ENCODE measurements around the gene TNRC6B.
"Not testable (repeated sequence)": the region's sequence is repeated elsewhere in the genome, so short reads cannot be mapped to it uniquely, and the experiment has no call there.

The TNRC6B gene

DNA sequence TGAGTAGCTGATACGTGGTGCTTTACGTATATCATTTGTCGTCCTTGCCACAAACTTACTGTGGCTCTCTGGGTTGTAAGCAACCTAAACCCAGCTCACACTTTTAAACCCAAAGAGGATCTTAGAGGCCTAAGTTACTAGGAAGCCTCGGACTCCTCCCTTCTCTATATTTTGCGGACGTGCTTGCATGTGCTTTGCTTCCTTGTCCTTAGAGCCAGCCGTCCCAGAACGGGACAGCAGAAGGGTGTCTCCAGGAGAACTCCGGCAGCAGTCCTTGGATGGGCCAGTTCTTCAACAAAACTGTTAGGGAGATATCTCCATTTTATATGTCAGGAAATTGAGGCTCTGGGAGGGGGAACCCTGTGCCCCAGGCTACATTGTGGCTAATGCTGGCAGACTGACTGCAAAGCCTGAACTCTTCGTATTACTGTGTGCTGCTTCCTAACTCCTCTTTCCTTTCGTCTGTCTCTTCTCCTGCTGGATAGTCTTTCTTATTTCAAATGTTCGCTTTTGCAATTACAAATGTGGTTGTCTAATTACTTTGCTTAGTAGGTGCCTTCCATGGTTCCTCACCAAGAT, 33.8 kb downstream of the TNRC6B start:
- DNase-seq (ENCODE audit: low read depth, low spot score) = no peak

DNA sequence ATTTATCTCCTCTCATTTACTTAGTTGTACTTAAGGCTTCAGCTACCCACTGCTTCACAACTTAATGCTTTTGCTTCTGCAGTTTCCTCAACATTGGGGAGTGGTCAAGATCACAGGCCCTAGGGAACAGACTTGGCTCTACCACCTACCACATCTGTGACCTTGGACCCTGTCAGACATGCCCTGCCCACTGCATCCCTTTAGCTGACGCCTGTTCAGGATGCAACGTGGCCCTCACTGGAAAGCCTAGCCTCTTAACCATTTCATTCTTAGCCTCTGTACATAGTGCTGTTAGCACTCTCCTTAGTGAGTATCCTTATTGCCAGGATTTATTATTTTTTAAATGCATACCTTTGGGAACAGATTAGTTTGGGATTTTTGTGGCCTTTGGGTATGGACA, 34.4 kb downstream of the TNRC6B start:
- no peak for DNase-seq (ENCODE audit: low read depth, low spot score)

DNA sequence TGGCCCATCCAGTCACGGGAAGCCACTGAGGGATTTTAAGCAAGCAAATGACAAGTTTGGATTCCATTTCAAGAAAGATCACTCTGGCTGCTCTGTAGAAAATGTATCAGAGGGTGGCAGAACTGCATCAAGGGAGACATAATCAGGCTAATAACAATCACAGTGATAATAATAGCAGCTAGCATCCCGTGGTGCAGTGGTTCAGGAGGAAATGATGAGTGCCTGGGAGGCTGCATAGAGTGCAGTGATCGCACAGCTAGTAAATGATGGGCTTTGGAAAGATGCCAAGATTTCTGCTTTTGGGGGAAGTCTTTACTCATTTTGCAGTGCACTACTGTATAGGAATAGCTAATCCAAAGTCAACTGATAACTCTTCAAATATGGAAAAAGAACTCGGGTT, 35.8 kb downstream of the TNRC6B start:
- DNase-seq (ENCODE audit: low read depth, low spot score) = no peak

DNA sequence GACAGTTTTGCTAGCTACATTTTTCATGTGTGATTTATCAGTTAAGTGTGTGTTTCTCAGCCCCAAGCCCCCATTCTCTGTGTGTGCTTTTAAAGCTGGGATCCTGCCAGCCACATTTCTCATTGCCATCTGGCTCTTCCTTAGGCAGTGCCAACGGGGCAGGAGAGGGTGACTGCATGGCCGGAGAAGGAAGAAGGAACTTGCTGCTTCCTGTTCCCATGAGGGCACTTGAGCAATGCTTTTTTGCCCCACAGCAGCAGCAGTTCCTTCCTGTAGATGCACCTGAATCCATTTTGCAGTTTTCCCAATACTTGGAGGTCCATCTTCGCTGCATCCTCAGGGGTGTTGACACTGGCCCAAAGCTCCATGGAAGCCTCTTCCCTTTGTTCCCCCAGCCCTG, 37.5 kb downstream of the TNRC6B start:
- no peak for DNase-seq (ENCODE audit: low read depth, low spot score)

DNA sequence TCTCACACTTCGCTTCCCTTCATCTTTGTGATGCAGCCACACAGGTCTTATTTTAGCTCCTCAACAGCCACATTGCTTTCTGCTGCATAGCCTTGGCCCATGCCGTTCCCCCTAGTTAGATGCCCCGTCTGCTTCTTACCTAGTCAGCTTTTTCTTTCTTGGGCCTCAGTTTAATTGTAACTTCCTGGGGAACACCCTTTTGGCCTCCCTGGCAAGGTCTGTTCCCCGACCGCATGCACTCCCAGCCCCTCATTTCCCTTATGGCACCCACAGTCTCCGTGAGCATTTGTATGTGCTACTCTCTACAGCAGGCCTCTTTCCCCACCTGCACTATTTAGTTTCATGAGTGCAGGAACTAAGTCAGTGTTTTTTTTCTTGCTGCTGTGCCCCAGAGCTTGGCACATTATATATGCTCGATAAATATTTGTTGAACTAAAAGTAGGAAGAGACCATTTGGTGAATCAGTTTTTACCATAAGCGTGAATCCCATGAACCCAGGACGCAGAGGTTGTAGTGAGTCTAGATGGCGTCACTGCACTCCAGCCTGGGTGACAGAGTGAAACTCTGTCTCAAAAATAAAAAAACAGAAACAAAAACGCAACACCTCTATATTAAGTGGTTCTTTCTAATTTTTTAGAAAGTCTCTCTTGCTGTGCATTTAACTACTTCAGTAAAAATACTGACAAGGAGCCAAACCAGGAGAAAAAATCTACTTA, 38.5 kb downstream of the TNRC6B start:
- DNase-seq (ENCODE audit: low read depth, low spot score) = no peak

DNA sequence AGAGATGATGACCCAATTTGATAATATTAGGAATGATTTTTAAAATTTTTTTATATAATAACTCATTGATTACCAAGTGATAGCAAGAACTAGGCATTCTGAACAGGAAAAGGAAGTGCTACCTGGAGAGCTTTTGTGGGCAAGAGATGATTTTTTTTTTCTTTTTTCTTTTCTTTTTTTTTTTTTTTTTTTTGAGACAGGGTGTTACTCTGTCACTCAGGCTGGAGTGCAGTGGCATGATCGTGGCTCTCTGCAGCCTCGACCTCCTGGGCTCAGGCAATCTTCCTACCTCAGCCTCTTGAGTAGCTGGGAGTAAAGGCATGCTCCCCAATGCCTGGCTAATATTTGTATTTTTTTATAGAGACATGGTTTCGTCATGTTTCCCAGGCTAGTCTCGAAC, 40.4 kb downstream of the TNRC6B start:
- no peak for DNase-seq (ENCODE audit: low read depth, low spot score)

DNA sequence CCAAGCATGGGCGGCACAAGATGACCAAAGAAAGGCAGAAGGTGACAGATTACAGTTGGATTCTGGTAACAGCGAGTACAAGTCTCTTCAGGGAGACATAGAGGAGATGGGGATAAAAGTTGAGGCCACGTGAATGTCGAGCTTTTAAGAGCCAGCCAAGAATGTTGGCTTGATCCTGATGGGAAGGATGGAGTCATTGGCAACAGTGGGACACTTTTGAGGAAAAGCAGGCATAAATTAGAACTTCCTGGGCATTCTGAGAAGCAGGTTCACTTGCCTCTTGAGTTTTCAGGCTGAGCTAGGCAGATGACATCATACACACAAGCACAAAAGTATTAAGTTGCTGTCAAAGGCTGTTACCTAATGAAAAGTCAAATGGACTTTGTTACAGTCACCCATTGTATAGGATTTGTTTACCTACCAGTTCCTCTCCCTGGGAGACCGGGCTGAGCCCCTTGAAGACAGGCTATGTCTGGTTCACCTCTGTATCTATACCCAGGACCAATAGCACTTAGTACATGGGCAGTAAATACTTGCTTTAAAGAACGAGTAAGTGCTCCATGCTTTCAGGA, 41.1 kb downstream of the TNRC6B start:
- no peak for DNase-seq (ENCODE audit: low read depth, low spot score)

DNA sequence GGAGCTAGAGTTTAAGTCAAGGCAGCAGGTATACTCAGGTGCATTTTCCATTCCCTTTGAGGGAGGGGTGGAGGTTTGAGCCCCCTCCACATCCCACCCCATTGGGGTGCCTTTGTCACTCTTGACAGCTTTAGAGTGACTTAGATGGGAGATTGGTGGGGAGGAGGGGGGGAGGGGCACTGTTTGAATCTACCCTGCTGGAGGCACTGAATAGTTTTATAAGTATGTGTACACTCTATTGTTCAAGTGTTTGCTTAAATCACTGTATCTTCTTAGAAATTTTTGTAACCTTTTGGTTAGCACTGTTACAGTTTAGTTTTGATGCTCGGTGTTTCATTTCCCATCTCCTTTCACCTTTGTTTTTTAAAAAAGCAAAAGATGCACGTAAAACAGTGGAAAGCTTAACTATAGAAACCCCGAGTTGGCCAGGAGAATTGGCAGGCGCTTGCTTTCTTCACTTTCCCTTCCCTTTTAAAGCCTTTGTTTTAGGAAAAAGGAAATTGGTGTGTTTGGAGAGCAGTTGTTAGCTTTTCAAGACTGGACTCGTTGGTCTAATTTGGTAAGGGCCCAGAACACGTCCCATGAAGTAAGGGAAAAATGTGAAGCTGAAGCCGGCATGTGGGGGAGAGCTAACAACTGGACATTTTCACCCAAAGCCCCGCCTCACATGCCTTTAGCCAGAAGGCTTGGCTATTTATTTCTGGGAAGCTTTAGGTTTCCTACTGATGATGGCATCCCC, 42.8 kb downstream of the TNRC6B start:
- no peak for DNase-seq (ENCODE audit: low read depth, low spot score)

DNA sequence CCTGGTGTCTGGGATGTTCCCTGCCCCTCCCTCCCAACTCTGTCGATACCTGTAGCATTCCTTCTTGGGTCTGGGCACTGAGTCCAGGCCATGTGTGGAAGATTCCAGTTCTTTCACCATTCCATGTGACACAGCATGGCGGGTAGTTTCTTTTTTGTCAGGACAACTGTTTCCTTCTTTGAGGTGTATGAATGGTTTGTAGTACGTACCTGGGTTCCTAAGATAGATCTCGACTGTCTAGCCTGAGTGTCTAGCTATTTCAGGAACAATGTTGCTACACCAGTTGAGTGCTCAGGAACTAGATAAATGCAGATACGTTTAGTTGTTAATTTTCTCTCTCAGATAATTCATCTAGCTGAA, 43.3 kb downstream of the TNRC6B start:
- DNase-seq (ENCODE audit: low read depth, low spot score) = no peak

DNA sequence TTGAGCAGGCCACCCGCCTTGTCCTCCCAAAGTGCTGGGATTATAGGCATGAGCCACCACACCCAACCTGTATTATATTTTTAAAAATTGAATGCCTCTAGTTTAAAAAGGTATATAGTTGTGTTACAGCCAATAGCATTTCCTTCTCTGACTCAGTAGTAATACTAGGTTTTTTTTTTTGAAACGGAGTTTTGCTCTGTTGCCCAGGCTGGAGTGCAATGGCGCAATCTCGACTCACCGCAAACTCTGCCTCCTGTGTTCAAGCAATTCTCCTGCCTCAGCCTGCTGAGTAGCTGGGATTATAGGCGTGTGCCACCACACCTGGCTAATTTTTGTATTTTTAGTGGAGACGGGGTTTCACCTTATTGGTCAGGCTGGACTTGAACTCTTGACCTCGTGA, 45.3 kb downstream of the TNRC6B start:
- not testable (repeated sequence) for DNase-seq (ENCODE audit: low read depth, low spot score)

DNA sequence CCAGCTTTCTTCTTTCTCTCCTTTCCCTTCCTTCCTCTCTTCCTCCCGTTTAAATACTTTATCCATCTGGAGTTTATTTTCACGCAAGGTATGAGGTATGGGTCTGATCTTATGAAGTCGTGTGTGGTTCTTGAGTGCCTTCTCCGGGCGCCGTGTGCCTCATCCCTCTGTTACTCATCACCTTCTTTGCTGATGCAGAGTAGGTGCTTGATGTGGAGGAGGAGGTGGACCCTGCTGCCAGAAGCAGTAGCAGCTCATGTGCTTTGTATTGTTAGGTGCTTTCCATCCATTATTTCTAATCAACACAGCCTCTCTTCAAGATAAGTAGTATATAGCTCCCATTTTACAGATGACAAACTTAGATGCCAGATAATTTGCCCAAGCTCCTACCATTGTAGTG, 47.0 kb downstream of the TNRC6B start:
- DNase-seq (ENCODE audit: low read depth, low spot score) = no peak

DNA sequence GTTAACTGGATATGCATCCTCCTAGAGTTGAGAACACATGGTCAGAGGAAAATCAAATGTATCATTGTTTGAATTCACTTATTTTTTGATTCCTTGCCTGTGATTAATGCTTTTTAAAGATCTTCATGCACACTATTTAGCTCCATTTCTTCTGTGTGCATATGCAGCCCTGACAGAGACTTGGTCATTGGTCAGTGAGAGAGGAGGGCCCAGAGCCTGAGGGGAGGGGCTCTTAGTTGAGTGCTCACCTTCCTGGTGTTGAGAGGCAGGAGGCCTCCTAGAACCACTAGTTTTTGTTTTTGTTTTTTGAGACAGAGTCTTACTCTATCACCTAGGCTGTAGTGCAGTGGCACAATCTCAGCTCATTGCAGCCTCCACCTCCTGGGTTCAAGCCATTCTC, 48.9 kb downstream of the TNRC6B start:
- DNase-seq (ENCODE audit: low read depth, low spot score) = no peak

DNA sequence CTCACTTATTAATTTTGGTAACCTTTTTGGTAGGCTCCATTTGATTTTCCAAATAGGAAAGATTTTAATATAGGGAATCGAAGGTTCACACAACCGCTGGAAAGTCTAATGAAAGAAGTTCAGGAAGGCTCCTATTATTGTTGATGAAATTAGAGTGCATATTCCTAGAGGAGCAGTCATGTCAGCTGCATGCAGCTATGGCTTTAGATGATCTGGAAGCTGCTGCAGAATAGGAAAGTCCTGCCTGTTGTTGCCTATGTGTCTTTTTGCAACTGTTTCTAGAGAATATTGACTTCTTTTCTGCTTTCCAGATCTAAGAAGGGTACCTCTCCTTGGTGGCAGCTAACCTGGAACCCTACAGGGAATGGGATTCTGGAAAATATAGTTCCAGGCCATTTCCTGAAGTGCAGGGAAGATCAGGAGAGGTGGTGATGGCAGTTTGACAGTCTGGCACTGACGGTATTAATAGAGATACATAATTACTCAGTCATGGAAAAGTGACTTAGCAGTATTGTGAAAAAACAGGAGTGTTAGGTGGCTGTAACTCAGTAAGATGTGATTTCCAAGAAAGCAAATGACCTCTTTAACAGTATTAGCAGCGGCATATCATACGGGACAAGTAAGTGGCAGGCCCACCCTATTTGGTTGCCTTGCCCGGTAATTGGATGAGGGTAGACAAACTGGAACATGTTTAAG, 54.0 kb downstream of the TNRC6B start:
- DNase-seq (ENCODE audit: low read depth, low spot score) = no peak

DNA sequence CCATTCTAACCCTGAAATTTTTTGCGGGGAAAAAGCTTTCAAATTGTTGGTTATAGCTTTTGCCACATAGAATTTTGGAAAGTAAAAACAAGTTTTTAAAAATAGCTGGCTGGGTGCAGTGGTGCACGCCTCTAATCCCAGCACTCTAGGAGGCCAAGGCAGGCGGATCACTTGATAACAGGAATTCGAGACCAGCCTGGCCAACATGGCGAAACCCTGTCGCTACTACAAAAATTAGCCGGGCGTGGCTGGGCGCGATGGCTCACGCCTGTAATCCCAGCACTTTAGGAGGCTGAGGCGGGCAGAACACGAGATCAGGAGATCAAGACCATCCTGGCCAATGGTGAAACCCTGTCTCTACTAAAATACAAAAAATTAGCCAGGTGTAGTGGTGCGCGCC, 54.9 kb downstream of the TNRC6B start:
- no peak for DNase-seq (ENCODE audit: low read depth, low spot score)

DNA sequence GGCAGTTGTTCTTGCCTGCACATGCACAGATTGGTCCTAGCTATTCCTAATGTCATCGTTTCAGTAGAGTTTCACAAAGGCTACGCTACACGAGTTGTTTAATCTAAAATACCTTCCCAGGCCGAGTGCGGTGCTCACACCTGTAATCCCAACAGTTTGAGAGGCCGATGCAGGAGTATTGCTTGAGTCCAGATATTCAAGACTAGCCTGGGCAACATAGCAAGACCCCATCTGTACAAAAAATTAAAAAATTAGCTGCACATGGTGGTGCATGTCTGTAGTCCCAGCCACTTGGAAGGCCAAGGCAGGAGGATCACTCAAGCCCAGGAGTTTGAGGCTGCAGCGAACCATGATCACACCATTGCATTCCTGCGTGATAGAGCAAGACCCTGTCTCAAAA, 56.2 kb downstream of the TNRC6B start:
- no peak for DNase-seq (ENCODE audit: low read depth, low spot score)

DNA sequence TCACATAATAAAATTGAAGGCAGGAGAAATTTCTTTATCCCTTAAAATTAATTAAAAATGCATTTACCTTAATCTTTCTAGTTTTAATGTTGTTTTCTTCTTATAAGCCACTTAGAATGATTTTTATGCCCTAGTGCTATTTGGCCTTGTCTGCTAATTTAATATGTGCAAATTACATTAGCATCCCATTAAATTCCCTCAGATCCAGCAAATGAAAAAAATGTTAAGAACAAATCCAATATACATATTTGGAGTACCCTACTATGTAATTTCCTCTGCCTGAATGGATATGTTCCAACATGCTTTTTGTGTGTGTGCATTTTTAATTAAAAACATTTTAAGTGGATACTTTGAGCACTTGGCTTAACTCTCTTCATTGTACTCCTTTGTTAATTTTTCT, 56.9 kb downstream of the TNRC6B start:
- DNase-seq (ENCODE audit: low read depth, low spot score) = no peak

DNA sequence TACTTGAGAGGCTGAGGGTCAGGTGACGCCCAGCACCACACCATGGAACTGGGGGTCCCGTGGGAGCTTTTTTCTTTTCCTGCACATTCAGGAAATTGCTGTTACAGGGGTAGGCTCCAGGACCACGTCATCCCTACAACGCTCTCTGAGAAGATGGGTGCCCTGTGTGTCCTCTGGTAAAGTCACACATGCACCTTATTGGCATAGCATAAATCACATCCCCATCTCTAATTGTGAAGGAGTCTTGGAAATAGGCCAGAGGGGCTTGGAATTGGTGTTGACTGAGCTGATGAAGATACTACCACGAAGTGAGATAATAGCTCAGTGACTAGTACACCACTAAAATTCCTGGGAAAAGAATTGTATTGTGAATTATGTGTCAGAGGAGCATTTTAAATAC, 57.6 kb downstream of the TNRC6B start:
- no peak for DNase-seq (ENCODE audit: low read depth, low spot score)

DNA sequence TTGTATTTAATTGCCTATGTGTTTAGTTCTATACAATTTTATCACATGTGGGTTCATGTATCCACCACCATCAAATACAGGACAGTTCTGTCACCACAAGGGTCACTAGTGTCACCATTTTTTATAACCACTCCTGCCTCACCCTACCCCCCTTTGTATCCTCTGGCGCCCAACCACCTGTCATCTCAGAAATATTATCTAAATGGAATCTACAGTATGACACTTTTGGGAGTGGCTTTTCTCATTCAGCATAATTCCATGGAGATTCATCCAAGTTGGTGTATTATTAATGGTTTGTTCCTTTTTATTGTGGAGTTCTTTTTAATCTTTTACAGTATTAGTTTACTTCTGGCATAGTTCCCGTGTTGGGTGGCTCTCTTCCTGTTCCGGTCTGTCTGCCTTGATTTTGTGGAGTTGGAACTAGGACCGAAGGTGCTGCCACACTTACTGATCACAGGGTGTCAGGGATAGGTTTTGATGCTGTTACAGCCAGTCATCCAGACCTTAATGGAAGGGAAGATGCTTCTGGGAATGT, 58.5 kb downstream of the TNRC6B start:
- DNase-seq (ENCODE audit: low read depth, low spot score) = no peak

DNA sequence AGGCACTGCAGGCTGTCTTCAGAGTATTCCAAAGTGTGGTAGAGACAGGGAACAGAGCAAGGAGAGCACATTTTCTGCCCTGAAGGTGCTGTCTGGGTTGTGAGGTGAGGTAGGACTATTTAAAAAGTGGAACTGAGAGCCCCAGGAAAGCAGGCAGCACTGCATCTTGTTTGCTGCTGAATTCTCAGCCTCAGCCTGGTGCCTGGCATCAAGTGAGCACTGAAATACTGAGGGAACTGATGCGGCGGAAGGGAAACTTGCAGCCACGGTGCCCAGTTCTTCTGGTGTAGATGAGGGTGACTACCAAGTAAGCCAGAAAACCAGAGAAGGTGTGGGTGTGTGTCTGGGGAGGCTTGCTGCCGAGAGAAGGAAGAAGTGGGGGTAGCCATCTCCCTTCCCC, 59.5 kb downstream of the TNRC6B start:
- no peak for DNase-seq (ENCODE audit: low read depth, low spot score)

DNA sequence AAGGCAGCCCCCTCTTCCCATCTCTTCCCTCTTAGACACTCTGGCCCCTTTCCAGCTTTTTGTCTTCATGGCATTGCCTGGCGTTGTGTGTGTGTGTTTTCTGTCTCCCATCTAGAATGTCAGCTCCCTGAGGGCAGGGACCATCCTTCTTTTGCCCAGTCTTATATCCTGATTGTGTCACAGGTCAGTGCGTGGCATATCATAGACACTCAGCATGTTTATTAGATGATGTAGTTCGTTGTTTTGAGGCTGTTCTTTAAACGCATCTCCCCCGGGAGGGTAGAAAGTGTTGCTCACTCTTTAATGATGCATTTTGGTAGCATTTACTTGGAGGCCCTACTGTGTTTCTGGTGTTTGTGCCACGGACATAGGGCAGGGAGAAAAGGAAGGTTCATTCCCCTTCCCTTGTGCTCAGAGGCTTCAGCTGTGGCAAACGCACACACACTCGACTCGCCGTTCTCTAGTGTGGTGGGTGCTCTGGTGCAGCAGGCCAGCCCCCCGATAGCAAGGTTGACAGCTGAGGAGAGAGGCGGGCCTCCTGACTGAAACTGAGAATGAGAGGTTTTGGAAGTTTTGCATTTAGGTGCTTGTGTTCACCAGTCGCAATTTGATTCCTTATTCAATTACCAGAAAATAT, 60.2 kb downstream of the TNRC6B start:
- DNase-seq (ENCODE audit: low read depth, low spot score) = no peak

All from activated CD4-positive, CD25-positive, alpha-beta regulatory T cell treated with anti-CD3 and anti-CD28 coated beads, Interleukin-2, amount 50 U/mL, for 16 hours (primary cell).